ENCODE data around the gene L3HYPDH. TPM values are rescaled to one million over a fixed set of nuclear protein-coding genes. Genes with fewer than 3 reads are reported as not detected.
A peak's percentile ranks its signal among the peaks of the same experiment; 100 is the strongest.

L3HYPDH gene
- polyA plus RNA-seq, 1 donor (not counting 4 experiments of a cell fraction or from before 2014, with no cell fraction given) = 37.5 TPM

DNA sequence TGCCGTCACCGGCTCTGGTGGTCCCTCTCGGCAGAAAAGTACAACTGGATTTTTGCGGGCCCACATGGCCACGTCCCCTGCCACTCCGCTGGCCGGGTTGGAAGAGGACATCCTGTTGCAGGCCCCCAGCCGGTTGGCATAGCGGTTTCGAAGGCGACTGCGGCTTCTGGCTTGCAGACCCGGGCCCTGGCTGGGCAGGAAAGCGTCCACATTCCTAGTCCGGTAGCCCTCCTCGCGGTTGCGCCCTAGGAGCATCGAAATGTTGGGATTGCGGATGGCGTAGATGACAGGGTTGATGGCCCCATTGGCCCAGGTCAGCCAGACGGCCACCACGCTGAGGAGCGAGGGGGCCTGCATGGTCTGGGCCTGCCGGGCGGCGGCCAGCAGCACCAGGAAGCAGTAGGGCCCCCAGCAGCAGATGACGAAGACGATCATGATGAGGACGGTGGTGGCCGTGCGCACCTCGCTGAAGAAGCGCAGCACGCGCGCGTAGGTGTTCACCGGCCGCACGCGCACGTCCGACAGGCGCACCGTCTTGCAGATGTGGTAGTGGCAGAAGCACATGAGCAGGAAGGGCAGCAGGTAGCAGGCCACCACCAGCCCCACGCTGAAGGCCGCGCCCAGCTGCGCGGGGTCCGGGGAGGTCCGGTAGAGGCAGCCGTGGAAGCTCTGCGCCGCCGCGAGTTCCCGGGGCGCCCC, 20.3 kb downstream of the L3HYPDH start:
- TF ChIP-seq, protein P1, sequence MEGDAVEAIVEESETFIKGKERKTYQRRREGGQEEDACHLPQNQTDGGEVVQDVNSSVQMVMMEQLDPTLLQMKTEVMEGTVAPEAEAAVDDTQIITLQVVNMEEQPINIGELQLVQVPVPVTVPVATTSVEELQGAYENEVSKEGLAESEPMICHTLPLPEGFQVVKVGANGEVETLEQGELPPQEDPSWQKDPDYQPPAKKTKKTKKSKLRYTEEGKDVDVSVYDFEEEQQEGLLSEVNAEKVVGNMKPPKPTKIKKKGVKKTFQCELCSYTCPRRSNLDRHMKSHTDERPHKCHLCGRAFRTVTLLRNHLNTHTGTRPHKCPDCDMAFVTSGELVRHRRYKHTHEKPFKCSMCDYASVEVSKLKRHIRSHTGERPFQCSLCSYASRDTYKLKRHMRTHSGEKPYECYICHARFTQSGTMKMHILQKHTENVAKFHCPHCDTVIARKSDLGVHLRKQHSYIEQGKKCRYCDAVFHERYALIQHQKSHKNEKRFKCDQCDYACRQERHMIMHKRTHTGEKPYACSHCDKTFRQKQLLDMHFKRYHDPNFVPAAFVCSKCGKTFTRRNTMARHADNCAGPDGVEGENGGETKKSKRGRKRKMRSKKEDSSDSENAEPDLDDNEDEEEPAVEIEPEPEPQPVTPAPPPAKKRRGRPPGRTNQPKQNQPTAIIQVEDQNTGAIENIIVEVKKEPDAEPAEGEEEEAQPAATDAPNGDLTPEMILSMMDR (optimal IDR thresholded peaks at IDR 0.05 in 1 of 3, IDR thresholded peaks at IDR 0.05 in 1 of 3, conservative IDR thresholded peaks at IDR 0.05 in 1 of 3; ENCODE audit: extremely low read depth in 1 of 3, insufficient read depth in 2 of 3, low read length in 3 of 3) = no peak
- no peak for TF ChIP-seq EZH2 (IDR thresholded peaks at IDR 0.05; ENCODE audit: low read length)
- H3K4me3 ChIP-seq (ENCODE audit: control insufficient read depth in 2 of 3, extremely low read depth in 1 of 3, insufficient read depth in 2 of 3, low read depth in 1 of 3, low read length in 3 of 3) = peak overlapping the region in 1 of 3 experiments; percentile 57
- DNase-seq (ENCODE audit: low read depth, low spot score) (no peak), FAIRE-seq (no peak)
- peak overlapping the region; percentile 68 for H3K4me2 ChIP-seq (ENCODE audit: control insufficient read depth, extremely low read depth, insufficient read depth, low read depth, low read length)
- H3K79me2 ChIP-seq (ENCODE audit: control insufficient read depth, insufficient read depth, low read length) = no peaks in the 10 kb centered on the region
- H3K36me3 ChIP-seq (ENCODE audit: control insufficient read depth in 2 of 2, extremely low read depth in 1 of 2, insufficient read depth in 2 of 2, low read length in 2 of 2) = peaks cover 2 to 8% of the 10 kb centered on the region in 2 experiments
- H3K27ac ChIP-seq (ENCODE audit: control insufficient read depth, insufficient read depth, low read length) = no peak overlapping the region
- dilution Hi-C loops (cut with MboI; ENCODE audit: extremely low pct_ligation_motif_present, low sequenced_read_pairs) = no loop called here
- no peak overlapping the region for H3K9ac ChIP-seq (ENCODE audit: control insufficient read depth, extremely low read depth, insufficient read depth, low read length)
- H3K9me3 ChIP-seq (ENCODE audit: control insufficient read depth, low read depth, low read length) = no peaks in the 10 kb centered on the region
- no peaks in the 10 kb centered on the region for H3K27me3 ChIP-seq (ENCODE audit: control insufficient read depth, extremely low read depth, insufficient read depth, low read length)
- H3K9me1 ChIP-seq (ENCODE audit: control insufficient read depth, extremely low read depth, insufficient read depth, low read length) = no peaks in the 10 kb centered on the region
- H3K4me1 ChIP-seq (ENCODE audit: control insufficient read depth, extremely low read depth, insufficient read depth, low read length) = peaks cover 3% of the 10 kb centered on the region
- H2AFZ ChIP-seq (ENCODE audit: control insufficient read depth, low read length) = peak overlapping the region; percentile 39
- no peaks in the 10 kb centered on the region for H4K20me1 ChIP-seq (ENCODE audit: control insufficient read depth, extremely low read depth, insufficient read depth, low read length)

DNA sequence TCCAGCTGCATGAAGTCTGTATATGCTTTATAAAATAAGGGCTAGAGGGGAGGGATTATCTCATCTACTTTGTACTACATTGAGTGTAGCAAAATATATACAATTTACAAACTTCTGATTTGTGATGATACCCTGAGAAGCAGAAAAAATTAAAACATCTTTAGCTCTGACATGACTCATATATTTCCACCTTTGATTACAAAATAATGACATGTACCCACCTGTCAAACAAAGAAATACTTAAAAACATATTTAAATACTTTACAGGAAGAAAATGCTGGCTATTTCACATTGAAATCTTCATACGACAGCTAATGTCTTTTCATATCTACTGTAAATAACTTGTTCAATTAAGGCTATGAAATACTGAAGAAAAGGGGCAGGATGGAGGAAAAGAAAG, 22.3 kb downstream of the L3HYPDH start:
- no peak overlapping the region for H3K9ac ChIP-seq (ENCODE audit: control insufficient read depth, extremely low read depth, insufficient read depth, low read length)
- no peak overlapping the region for H3K4me2 ChIP-seq (ENCODE audit: control insufficient read depth, extremely low read depth, insufficient read depth, low read depth, low read length)
- H3K27ac ChIP-seq (ENCODE audit: control insufficient read depth, insufficient read depth, low read length) = no peak overlapping the region
- H3K27me3 ChIP-seq (ENCODE audit: control insufficient read depth, extremely low read depth, insufficient read depth, low read length) = no peaks in the 10 kb centered on the region
- H3K36me3 ChIP-seq (ENCODE audit: control insufficient read depth in 2 of 2, extremely low read depth in 1 of 2, insufficient read depth in 2 of 2, low read length in 2 of 2) = peaks cover 7 to 8% of the 10 kb centered on the region in 2 experiments
- no peaks in the 10 kb centered on the region for H4K20me1 ChIP-seq (ENCODE audit: control insufficient read depth, extremely low read depth, insufficient read depth, low read length)
- TF ChIP-seq, protein P1 (optimal IDR thresholded peaks at IDR 0.05 in 1 of 3, IDR thresholded peaks at IDR 0.05 in 1 of 3, conservative IDR thresholded peaks at IDR 0.05 in 1 of 3; ENCODE audit: extremely low read depth in 1 of 3, insufficient read depth in 2 of 3, low read length in 3 of 3) = no peak
- TF ChIP-seq EZH2 (IDR thresholded peaks at IDR 0.05; ENCODE audit: low read length) = no peak
- no peaks in the 10 kb centered on the region for H3K9me1 ChIP-seq (ENCODE audit: control insufficient read depth, extremely low read depth, insufficient read depth, low read length)
- H3K4me3 ChIP-seq (ENCODE audit: control insufficient read depth in 2 of 3, extremely low read depth in 1 of 3, insufficient read depth in 2 of 3, low read depth in 1 of 3, low read length in 3 of 3) = no peak overlapping the region
- no peak for FAIRE-seq
- H2AFZ ChIP-seq (ENCODE audit: control insufficient read depth, low read length) = no peak overlapping the region
- DNase-seq (ENCODE audit: low read depth, low spot score) = no peak
- H3K79me2 ChIP-seq (ENCODE audit: control insufficient read depth, insufficient read depth, low read length) = no peaks in the 10 kb centered on the region
- peaks cover 3% of the 10 kb centered on the region for H3K4me1 ChIP-seq (ENCODE audit: control insufficient read depth, extremely low read depth, insufficient read depth, low read length)
- H3K9me3 ChIP-seq (ENCODE audit: control insufficient read depth, low read depth, low read length) = no peaks in the 10 kb centered on the region
- dilution Hi-C loops (cut with MboI; ENCODE audit: extremely low pct_ligation_motif_present, low sequenced_read_pairs) = no loop called here

Measured in keratinocyte (primary cell).